GM12873 (cell line): ENCODE results near the gene KCNJ5.

Source experiments
- CTCF ChIP-seq: IDR thresholded peaks from 2 replicates; pipeline ENCODE4 v1.5.1; 2012; ENCODE audit warnings: low read depth, mild to moderate bottlenecking, moderate library complexity, low read length, control low read depth; ENCODE audit not compliant: insufficient read depth; ENCODE audit errors: missing control alignments

Gene KCNJ5

GRCh38 chr11:128890543-128891368, at the start of gene KCNJ5:
KCNJ5 (plus strand) TSS chr11:128891356; CDS start chr11:128911274, 19,918 bp downstream.
- TF ChIP-seq CTCF, result no peak

- TF ChIP-seq CTCF, result no peak
These were observed 49.6 kb upstream of the KCNJ5 start for GRCh38 chr11:128841461-128842072.

- TF ChIP-seq CTCF, result no peak
These were observed 47.9 kb upstream of the KCNJ5 start for GRCh38 chr11:128843198-128843785.

GRCh38 chr11:128845334-128845780, 45.8 kb upstream of the KCNJ5 start:
- TF ChIP-seq CTCF, result no peak

- no peak for TF ChIP-seq CTCF
These were observed 44.2 kb upstream of the KCNJ5 start for GRCh38 chr11:128846985-128847384.

- TF ChIP-seq CTCF, result peak; percentile 91
These were observed 42.2 kb upstream of the KCNJ5 start for GRCh38 chr11:128848815-128849455.
